ENCODE results near the gene PCDHGB3. TPM values are rescaled to one million over a fixed set of nuclear protein-coding genes. Genes with fewer than 3 reads are reported as not detected.
"Not testable (repeated sequence)": the region's sequence is repeated elsewhere in the genome, so short reads cannot be mapped to it uniquely, and the experiment has no call there.

Gene PCDHGB3
- total RNA-seq, 1 experiment from 2014 or later, result 1.6 TPM

DNA sequence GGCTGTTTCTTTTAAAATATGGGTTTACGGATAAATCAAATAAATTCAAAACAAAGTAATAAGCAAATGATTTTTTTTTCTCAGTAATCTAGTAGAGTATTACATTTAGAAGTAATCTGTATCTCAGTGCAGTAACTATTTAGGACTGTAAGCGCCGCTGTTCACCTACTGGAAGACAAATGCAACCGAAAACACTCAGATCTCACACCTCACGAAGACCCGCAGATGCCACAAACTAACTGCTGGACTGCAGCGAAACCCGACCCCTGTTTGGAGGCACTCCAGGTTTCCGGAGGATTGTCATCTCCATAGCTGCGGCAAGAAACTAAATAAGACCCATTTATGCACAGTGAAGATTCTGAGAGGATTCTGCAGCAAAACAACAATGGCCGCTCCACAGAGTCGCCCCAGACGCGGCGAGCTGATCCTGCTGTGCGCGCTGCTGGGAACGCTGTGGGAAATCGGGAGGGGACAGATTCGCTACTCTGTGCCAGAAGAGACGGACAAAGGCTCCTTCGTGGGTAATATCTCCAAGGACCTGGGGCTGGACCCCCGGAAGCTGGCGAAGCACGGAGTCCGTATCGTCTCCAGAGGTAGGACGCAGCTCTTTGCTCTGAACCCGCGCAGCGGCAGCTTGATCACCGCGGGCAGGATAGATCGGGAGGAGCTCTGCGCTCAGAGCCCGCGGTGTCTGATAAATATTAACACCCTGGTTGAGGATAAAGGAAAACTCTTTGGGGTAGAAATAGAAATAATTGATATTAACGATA lies 22.6 kb downstream of the PCDHGB3 start, which contains the start of gene PCDHGA8:
Gene PCDHGA8, plus strand, starts transcription at position 205 of the 770 bp plus-strand sequence. Its CDS starts 181 bp downstream, at position 386.
- DNase-seq (ENCODE audit: low read depth), result peak; percentile 20

DNA sequence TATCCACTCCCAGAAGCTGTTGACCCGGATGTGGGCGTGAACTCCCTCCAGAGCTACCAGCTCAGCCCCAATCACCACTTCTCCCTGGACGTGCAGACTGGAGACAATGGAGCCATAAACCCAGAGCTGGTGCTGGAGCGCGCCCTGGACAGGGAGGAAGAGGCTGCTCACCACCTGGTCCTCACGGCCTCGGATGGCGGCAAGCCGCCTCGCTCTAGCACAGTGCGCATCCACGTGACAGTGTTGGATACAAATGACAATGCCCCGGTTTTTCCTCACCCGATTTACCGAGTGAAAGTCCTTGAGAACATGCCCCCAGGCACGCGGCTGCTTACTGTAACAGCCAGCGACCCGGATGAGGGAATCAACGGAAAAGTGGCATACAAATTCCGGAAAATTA lies 23.2 kb downstream of the PCDHGB3 start:
- DNase-seq (ENCODE audit: low read depth), result no peak

DNA sequence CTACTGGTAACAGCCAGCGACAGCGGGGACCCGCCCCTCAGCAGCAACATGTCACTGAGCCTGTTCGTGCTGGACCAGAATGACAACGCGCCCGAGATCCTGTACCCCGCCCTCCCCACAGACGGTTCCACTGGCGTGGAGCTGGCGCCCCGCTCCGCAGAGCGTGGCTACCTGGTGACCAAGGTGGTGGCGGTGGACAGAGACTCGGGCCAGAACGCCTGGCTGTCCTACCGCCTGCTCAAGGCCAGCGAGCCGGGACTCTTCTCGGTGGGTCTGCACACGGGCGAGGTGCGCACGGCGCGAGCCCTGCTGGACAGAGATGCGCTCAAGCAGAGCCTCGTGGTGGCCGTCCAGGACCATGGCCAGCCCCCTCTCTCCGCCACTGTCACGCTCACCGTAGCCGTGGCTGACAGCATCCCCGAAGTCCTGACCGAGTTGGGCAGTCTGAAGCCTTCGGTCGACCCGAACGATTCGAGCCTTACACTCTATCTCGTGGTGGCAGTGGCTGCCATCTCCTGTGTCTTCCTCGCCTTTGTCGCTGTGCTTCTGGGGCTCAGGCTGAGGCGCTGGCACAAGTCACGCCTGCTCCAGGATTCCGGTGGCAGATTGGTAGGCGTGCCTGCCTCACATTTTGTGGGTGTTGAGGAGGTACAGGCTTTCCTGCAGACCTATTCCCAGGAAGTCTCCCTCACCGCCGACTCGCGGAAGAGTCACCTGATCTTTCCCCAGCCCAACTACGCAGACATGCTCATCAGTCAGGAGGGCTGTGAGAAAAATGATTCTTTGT lies 24.6 kb downstream of the PCDHGB3 start:
- DNase-seq (ENCODE audit: low read depth), result not testable (repeated sequence)

DNA sequence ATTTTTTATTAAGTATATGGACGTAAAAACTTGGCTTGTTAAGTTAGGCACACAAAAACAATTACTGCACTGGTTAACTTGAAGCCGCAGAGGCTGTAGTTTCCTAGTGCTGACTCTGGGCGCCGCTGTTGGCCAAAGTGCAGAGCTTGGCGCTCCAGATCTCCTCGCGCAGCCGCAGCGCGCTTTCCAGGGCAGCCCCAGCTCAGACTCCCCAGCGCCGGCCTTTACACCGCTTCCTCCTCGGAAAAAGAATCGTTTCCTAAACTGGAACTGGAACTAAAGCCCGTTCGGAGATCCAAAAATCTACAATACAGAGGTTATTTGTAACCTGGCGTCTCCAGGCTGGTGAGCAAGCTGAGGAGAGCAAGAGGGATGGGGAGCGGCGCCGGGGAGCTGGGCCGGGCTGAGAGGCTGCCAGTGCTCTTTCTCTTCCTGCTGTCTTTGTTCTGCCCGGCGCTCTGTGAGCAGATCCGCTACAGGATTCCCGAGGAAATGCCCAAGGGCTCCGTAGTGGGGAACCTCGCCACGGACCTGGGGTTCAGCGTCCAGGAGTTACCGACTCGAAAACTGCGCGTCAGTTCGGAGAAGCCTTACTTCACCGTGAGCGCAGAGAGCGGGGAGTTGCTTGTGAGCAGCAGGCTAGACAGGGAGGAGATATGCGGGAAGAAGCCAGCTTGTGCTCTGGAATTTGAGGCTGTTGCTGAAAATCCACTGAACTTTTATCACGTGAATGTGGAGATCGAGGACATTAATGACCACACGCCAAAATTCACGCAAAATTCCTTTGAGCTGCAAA lies 27.9 kb downstream of the PCDHGB3 start, which contains the start of gene PCDHGB5:
Gene PCDHGB5, plus strand, starts transcription at position 192 of the 796 bp plus-strand sequence. Its CDS starts 181 bp downstream, at position 373.
- DNase-seq (ENCODE audit: low read depth), result not testable (repeated sequence)

DNA sequence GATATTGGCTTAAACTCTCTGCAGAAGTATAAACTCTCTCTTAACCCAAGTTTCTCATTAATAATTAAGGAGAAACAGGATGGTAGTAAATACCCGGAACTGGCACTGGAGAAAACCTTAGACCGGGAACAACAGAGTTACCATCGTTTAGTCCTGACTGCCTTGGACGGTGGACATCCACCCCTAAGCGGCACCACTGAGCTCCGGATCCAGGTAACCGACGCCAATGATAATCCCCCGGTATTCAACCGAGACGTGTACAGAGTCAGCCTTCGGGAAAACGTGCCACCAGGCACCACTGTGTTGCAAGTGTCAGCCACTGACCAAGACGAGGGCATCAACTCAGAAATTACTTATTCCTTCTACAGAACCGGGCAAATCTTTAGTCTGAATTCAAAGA lies 28.6 kb downstream of the PCDHGB3 start:
- DNase-seq (ENCODE audit: low read depth), result no peak

DNA sequence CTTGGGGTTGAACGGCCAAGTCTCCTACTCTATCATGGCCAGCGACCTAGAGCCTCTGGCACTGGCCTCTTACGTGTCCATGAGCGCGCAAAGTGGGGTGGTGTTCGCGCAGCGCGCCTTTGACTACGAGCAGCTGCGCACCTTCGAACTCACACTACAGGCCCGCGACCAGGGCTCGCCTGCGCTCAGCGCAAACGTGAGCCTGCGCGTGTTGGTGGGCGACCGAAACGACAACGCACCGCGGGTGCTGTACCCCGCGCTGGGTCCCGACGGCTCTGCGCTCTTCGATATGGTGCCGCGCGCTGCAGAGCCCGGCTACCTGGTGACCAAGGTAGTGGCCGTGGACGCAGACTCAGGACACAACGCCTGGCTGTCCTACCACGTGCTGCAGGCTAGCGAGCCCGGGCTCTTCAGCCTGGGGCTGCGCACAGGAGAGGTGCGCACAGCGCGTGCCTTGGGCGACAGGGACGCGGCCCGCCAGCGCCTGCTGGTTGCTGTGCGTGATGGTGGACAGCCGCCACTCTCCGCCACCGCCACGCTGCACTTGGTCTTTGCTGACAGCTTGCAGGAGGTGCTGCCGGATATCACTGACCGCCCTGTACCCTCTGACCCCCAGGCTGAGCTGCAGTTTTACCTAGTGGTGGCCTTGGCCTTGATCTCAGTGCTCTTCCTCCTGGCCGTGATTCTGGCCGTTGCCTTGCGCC lies 29.7 kb downstream of the PCDHGB3 start:
- DNase-seq (ENCODE audit: low read depth), result no peak

DNA sequence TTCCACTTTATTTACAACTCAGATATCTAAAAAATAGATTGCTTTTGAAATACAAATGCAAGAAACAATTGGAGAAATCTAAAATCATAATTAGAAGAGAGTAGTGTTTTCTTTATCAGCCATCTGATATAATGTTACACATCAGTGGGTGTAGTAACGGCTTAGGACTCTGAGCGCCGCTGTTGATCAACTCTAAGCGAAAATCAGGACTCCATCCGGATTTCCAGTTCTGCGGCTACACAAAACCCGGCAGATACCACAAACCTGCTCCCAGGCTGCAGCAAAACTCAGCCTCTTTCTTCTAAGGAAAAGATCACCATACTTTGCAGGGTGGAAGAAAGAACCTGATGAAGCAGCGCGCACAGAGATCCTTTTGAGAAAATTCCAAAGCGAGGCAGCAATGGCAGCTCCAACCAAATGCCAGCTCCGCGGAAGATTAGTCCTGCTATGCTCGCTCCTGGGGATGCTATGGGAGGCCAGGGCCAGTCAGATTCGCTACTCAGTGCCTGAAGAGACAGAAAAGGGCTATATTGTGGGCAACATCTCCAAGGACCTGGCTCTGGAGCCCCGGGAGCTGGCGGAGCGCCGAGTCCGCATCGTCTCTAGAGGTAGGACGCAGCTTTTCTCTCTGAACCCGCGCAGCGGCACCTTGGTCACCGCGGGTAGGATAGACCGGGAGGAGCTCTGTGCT lies 32.7 kb downstream of the PCDHGB3 start, which contains the start of gene PCDHGA9:
Gene PCDHGA9, plus strand, starts transcription at position 226 of the 691 bp plus-strand sequence. Its CDS starts 175 bp downstream, at position 401.
- DNase-seq (ENCODE audit: low read depth), result no peak

DNA sequence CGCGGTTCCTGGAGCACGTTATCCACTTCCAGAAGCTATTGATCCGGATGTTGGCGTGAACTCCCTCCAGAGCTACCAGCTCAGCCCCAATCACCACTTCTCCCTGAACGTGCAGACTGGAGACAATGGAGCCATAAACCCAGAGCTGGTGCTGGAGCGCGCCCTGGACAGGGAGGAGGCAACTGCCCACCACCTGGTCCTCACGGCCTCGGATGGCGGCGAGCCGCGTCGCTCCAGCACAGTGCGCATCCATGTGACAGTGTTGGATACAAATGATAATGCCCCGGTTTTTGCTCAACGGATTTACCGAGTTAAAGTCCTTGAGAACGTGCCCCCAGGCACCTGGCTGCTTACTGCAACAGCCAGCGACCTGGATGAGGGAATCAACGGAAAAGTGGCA lies 33.3 kb downstream of the PCDHGB3 start:
- no peak for DNase-seq (ENCODE audit: low read depth)

DNA sequence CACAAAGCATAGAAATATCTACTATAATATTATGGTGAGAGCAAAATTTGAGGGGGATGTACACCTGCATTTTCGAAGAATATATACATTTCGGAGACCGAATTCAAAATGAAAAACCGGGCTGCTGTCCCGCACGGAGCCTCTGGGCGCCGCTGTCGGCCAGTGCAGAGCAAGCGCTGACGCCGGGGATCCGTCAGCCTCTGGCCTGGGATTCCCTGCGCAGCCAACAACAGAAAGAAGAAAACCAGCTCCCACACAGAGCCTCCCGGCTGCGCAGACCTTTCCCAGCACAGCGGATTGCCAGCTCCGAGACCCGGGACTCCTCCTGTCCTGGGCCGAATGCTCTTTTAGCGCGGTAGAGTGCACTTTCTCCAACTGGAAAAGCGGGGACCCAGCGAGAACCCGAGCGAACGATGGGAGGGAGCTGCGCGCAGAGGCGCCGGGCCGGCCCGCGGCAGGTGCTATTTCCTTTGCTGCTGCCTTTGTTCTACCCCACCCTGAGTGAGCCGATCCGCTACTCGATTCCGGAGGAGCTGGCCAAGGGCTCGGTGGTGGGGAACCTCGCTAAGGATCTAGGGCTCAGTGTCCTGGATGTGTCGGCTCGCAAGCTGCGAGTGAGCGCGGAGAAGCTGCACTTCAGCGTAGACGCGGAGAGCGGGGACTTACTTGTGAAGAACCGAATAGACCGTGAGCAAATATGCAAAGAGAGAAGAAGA lies 37.9 kb downstream of the PCDHGB3 start, which contains the start of gene PCDHGB6:
Gene PCDHGB6, plus strand, starts transcription at position 232 of the 716 bp plus-strand sequence. Its CDS starts 182 bp downstream, at position 414.
- DNase-seq (ENCODE audit: low read depth), result not testable (repeated sequence)

DNA sequence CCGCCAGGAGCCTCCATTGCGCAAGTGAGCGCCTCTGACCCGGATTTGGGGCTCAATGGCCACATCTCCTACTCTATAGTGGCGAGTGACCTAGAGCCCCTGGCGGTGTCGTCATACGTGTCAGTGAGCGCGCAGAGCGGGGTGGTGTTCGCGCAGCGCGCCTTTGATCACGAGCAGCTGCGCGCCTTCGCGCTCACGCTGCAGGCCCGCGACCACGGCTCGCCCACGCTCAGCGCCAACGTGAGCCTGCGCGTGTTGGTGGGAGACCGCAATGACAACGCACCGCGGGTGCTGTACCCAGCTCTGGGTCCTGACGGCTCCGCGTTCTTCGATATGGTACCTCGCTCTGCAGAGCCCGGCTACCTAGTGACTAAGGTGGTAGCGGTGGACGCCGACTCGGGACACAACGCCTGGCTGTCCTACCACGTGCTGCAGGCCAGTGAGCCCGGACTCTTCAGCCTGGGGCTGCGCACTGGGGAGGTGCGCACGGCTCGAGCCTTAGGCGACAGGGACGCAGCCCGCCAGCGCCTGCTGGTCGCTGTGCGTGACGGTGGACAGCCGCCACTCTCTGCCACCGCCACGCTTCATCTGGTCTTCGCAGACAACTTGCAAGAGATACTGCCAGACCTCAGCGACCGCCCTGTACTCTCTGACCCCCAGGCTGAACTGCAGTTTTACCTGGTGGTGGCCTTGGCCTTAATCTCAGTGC lies 39.7 kb downstream of the PCDHGB3 start:
- DNase-seq (ENCODE audit: low read depth), result no peak

DNA sequence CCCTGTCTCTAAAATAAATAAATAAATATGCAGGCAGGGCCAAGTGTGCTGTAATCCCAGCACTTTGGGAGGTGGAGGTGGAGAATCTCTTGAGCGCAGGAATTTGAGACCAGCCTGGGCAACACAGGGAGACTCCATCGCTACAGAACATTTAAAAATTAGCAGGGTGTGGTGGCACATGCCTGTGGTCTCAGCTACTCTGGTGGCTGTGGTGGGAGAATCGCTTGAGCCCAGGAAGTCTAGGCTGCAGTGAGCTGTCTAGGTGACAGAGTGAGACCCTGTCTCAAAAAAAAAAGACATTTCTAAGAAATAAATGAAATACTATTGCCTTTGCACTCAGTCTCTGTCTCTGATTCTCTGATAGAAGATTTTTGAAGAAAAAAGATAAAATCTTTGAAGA lies 41.5 kb downstream of the PCDHGB3 start:
- no peak for DNase-seq (ENCODE audit: low read depth)

DNA sequence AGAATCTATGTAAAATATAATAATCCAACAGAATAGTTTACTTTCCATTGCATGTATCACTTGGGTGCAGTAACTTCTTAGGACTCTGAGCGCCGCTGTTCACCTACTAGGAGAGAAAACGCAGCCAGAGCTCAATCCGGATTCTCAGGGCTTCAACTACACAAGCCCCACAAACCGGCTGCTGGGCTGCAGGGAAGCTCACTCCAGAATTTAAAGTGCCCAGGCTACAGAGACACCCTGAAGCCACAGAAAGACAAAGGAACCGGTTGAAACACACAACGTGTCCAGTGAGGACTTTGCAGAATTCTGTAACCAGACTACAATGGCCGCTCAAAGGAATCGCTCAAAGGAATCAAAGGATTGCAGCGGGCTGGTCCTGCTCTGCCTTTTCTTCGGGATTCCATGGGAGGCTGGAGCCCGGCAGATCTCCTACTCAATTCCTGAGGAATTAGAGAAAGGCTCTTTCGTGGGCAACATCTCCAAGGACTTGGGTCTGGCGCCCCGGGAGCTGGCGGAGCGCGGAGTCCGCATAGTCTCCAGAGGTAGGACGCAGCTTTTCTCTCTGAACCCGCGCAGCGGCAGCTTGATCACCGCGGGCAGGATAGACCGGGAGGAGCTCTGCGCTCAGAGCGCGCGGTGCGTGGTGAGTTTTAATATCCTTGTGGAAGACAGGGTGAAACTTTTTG lies 43.0 kb downstream of the PCDHGB3 start, which contains the start of gene PCDHGA10:
Gene PCDHGA10, plus strand, starts transcription at position 134 of the 686 bp plus-strand sequence. Its CDS starts 189 bp downstream, at position 323.
- DNase-seq (ENCODE audit: low read depth), result peak; percentile 77

DNA sequence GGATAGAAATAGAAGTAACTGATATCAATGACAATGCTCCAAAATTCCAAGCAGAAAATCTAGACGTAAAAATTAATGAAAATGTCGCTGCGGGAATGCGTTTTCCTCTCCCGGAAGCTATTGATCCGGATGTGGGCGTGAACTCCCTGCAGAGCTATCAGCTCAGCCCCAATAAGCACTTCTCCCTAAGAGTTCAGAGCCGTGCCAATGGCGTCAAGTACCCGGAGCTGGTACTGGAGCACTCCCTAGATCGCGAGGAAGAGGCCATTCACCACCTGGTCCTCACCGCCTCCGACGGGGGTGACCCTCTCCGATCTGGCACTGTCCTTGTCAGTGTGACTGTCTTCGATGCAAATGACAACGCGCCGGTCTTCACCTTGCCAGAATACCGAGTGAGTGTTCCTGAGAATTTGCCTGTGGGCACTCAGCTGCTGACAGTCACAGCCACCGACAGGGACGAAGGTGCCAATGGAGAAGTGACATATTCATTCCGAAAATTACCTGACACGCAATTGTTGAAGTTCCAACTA lies 43.6 kb downstream of the PCDHGB3 start:
- peak; percentile 15 for DNase-seq (ENCODE audit: low read depth)

DNA sequence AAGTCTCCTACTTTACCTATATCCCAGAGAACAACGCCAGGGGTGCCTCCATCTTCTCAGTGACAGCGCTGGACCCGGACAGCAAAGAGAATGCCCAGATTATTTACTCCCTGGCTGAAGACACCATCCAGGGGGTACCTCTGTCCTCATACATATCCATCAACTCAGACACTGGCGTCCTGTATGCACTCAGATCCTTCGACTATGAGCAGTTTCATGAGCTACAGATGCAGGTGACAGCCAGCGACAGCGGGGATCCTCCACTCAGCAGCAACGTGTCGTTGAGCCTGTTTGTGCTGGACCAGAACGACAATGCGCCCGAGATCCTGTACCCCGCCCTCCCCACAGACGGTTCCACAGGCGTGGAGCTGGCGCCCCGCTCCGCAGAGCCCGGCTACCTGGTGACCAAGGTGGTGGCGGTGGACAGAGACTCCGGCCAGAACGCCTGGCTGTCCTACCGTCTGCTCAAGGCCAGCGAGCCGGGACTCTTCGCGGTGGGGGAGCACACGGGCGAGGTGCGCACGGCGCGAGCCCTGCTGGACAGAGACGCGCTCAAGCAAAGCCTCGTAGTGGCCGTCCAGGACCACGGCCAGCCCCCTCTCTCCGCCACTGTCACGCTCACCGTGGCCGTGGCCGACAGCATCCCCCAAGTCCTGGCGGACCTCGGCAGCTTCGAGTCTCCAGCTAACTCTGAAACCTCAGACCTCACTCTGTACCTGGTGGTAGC lies 44.7 kb downstream of the PCDHGB3 start:
- DNase-seq (ENCODE audit: low read depth), result not testable (repeated sequence)

DNA sequence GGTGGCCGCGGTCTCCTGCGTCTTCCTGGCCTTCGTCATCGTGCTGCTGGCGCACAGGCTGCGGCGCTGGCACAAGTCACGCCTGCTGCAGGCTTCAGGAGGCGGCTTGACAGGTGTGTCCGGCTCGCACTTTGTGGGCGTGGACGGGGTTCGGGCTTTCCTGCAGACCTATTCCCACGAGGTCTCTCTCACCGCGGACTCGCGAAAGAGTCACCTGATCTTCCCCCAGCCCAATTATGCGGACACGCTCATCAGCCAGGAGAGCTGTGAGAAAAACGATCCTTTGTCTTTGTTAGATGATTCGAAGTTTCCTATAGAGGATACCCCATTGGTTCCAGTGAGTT lies 45.2 kb downstream of the PCDHGB3 start:
- not testable (repeated sequence) for DNase-seq (ENCODE audit: low read depth)

DNA sequence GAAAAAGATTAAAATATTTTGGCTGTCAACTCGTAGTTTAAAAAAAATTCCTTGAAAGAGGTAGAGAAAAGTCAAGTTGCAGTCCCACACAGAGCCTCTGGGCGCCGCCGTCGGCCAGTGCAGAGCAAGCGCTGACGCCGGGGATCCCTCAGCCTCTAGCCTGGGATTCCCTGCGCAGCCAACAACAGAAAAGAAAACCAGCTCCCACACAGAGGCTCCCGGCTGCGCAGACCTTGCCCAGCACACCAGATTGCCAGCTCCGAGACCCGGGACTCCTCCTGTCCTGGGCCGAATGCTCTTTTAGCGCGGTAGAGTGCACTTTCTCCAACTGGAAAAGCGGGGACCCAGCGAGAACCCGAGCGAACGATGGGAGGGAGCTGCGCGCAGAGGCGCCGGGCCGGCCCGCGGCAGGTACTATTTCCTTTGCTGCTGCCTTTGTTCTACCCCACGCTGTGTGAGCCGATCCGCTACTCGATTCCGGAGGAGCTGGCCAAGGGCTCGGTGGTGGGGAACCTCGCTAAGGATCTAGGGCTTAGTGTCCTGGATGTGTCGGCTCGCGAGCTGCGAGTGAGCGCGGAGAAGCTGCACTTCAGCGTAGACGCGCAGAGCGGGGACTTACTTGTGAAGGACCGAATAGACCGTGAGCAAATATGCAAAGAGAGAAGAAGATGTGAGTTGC lies 47.6 kb downstream of the PCDHGB3 start, which contains the start of gene PCDHGB7:
Gene PCDHGB7, plus strand, starts transcription at position 184 of the 679 bp plus-strand sequence. Its CDS starts 183 bp downstream, at position 367.
- peak; percentile 13 for DNase-seq (ENCODE audit: low read depth)
